Measurements from ENCODE around the gene NUP37. TPM values are rescaled to one million over a fixed set of nuclear protein-coding genes. Genes with fewer than 3 reads are reported as not detected.

Gene NUP37
- total RNA-seq, 1 donor from 2014 or later, result 141 TPM

DNA sequence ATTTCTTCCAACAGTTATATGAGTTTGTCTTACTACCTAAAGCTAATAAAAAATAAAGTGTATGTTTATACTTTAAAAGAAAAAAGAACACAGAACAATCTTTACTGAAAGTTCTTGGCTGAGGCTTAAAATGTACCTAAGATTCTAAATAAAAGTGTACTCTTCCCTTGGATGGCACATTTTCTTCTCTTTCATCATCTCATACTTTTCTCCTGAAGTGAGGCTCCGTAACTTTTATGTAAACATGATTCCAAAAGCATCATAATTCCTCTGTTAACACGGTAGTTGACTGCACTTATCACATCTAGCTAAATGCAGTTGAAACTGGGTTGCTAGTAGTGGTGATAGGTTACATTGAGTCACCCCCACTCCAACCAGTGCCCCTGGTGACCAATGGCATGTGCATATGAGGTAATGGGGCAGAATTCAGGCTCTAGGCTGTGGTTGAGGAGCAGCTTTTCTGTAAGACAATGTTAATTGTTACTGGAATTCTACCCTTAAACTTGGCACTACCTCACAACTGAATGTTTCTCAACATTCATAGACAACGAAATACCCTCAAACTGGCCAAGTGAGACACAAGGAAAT lies 96.5 kb downstream of the NUP37 start:
- no peak overlapping the region for H3K27ac Mint-ChIP-seq
- no peaks in the 10 kb centered on the region for H3K27me3 Mint-ChIP-seq (ENCODE audit: insufficient read depth, low read depth)
- H3K9ac ChIP-seq, result no peak overlapping the region
- no peaks in the 10 kb centered on the region for H3K36me3 ChIP-seq
- H3K36me3 Mint-ChIP-seq, result no peaks in the 10 kb centered on the region
- TF ChIP-seq, protein P1, sequence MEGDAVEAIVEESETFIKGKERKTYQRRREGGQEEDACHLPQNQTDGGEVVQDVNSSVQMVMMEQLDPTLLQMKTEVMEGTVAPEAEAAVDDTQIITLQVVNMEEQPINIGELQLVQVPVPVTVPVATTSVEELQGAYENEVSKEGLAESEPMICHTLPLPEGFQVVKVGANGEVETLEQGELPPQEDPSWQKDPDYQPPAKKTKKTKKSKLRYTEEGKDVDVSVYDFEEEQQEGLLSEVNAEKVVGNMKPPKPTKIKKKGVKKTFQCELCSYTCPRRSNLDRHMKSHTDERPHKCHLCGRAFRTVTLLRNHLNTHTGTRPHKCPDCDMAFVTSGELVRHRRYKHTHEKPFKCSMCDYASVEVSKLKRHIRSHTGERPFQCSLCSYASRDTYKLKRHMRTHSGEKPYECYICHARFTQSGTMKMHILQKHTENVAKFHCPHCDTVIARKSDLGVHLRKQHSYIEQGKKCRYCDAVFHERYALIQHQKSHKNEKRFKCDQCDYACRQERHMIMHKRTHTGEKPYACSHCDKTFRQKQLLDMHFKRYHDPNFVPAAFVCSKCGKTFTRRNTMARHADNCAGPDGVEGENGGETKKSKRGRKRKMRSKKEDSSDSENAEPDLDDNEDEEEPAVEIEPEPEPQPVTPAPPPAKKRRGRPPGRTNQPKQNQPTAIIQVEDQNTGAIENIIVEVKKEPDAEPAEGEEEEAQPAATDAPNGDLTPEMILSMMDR (IDR thresholded peaks at IDR 0.05), result no peak
- TF ChIP-seq EZH2phosphoT487 (IDR thresholded peaks at IDR 0.05) (no peak), EZH2 (IDR thresholded peaks at IDR 0.05) (no peak)
- no peaks in the 10 kb centered on the region for H3F3A ChIP-seq (ENCODE audit: low read depth)
- no peak overlapping the region for H2AFZ ChIP-seq (replicated peaks)
- no peak for DNase-seq (ENCODE audit: low spot score)
- H3K9me3 ChIP-seq (ENCODE audit: low read depth), result no peaks in the 10 kb centered on the region
- H3K4me1 ChIP-seq, result no peaks in the 10 kb centered on the region
- no peak overlapping the region for H3K4me3 ChIP-seq
- no peaks in the 10 kb centered on the region for H4K20me1 ChIP-seq (ENCODE audit: low read depth)
- no peaks in the 10 kb centered on the region for H3K27me3 ChIP-seq
- no peak overlapping the region for H3K4me2 ChIP-seq
- H3K79me2 ChIP-seq (ENCODE audit: low read depth), result no peaks in the 10 kb centered on the region
- H3K27ac ChIP-seq, result no peak overlapping the region
- H3K4me3 Mint-ChIP-seq, result no peak overlapping the region
- H3K4me1 Mint-ChIP-seq, result no peaks in the 10 kb centered on the region
- no peaks in the 10 kb centered on the region for H3K9me3 Mint-ChIP-seq

Other genes starting within 250 kb of the NUP37 start
- gene DRAM1, start 242.5 kb downstream of the NUP37 start, total RNA-seq (ENCODE audit: low replicate concordance), result 1.2 and 1.3 TPM in 2 replicates
- gene WASHC3, start 58.1 kb downstream of the NUP37 start, total RNA-seq (ENCODE audit: low replicate concordance), result 28.5 and 35.9 TPM in 2 replicates
- gene PARPBP, start 69 bp upstream of the NUP37 start, total RNA-seq (ENCODE audit: low replicate concordance), result 53.1 and 79.8 TPM in 2 replicates
- not detected in 2 replicates for gene PMCH, start 77.7 kb upstream of the NUP37 start, total RNA-seq (ENCODE audit: low replicate concordance)

Measured in neural progenitor cell (in vitro differentiated cells).